ENCODE measurements around the gene FBLIM1.

DNA sequence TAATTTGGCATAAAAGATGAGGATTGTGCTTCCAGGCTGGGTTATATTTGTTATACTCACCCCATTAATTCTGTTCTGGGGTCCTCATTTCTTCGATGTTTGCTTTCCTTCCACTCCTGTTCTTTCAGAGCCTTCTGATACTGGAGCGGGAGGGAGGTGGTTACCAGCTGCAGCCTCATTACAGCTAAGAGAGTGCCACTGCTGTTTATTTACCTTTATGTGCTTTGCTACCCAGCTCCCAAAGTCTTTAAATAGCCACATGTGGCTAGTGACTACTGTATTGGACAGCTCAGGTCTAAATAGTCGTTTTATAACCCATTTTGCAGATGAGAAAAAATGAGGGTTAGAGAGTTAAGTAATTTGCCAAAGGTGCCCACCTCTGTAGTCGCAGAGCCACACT, 49.4 kb upstream of the FBLIM1 start:
- no peak for TF ChIP-seq CEBPB (IDR thresholded peaks at IDR 0.05; ENCODE audit: low read depth)
- no peak for TF ChIP-seq CTCF (IDR thresholded peaks at IDR 0.05 in 2 of 3, conservative IDR thresholded peaks at IDR 0.05 in 1 of 3; ENCODE audit: borderline replicate concordance in 1 of 3, insufficient read depth in 1 of 3, low read depth in 2 of 3, low read length in 2 of 3)
- TF ChIP-seq, protein P1, sequence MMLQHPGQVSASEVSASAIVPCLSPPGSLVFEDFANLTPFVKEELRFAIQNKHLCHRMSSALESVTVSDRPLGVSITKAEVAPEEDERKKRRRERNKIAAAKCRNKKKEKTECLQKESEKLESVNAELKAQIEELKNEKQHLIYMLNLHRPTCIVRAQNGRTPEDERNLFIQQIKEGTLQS (IDR thresholded peaks at IDR 0.05): no peak
- no peak for TF ChIP-seq REST (IDR thresholded peaks at IDR 0.05; ENCODE audit: low read depth)

Data from HCT116 (cell line).